ENCODE results near the gene CLBA1. TPM values are rescaled to one million over a fixed set of nuclear protein-coding genes. Genes with fewer than 3 reads are reported as not detected.
"Not testable (repeated sequence)": the region's sequence is repeated elsewhere in the genome, so short reads cannot be mapped to it uniquely, and the experiment has no call there.

The CLBA1 gene
- total RNA-seq, 3 donors from 2014 or later: 4.5 to 17.0 (median 8.8) TPM

DNA sequence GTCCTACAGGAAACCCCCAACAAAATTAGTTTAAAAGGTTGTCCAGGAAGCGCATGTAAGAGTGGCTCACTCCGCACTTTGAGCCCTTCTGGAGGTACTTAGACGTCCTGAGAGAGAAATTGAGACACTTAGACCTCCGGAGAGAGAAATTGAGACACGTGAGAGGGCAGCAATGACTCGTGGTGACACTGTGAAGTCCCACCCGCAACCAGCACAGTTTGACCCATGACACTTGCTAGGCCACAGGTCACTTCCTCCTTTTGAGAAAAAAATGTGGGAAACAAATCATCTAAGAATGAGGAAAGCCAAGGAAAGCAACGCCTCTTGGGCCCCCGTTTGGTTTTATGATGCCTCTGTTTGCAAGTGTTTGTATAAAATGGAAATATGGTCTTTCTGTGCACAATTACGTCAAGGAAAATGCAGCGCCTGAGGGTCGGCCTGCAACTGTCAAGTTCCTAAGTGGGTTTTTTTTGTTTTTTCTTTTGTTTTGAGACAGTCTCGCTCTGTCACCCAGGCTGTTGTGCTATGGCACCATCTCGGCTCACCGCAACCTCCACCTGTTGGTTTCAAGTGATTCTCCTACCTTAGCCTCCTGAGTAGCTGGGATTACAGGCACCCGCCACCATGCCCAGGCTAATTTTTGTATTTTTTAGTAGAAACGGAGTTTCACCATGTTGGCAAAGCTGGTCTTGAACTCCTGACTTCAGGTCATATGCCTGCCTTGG, 48.9 kb downstream of the CLBA1 start:
- no peaks in the 10 kb centered on the region for H3K4me1 ChIP-seq
- no peaks in the 10 kb centered on the region for H3K27me3 ChIP-seq
- peak overlapping the region in 1 of 2 donors; percentile 53 for H3K27ac ChIP-seq
- H3K9me3 ChIP-seq: no peaks in the 10 kb centered on the region
- H3K4me3 ChIP-seq: peak overlapping the region in 1 of 3 donors; percentile 57
- no peaks in the 10 kb centered on the region for H3K36me3 ChIP-seq
- intact Hi-C loops (cut with DNase I; ENCODE audit: low total_unique reads): no loop called here
- TF ChIP-seq POLR2AphosphoS5 (IDR thresholded peaks at IDR 0.05): no peak
- TF ChIP-seq CTCF (IDR thresholded peaks at IDR 0.05): no peak
- TF ChIP-seq POLR2A (IDR thresholded peaks at IDR 0.05): no peak
- no peak for DNase-seq (ENCODE audit: low spot score in 2 of 2)

- H3K36me3 ChIP-seq; H3K27ac ChIP-seq; H3K4me1 ChIP-seq; intact Hi-C loops (cut with DNase I; ENCODE audit: low total_unique reads); H3K27me3 ChIP-seq; H3K4me3 ChIP-seq; DNase-seq (ENCODE audit: low spot score in 2 of 2); H3K9me3 ChIP-seq: not testable (repeated sequence)
Observed at GRCh38 chr14:105035616-105036015, 50.0 kb downstream of the CLBA1 start.

- DNase-seq (ENCODE audit: low spot score in 2 of 2): no peak
- TF ChIP-seq CTCF (IDR thresholded peaks at IDR 0.05) (no peak), POLR2A (IDR thresholded peaks at IDR 0.05) (no peak), POLR2AphosphoS5 (IDR thresholded peaks at IDR 0.05) (no peak)
- H3K4me1 ChIP-seq: no peaks in the 10 kb centered on the region
- no peak overlapping the region for H3K27ac ChIP-seq
- H3K4me3 ChIP-seq: no peak overlapping the region
- H3K9me3 ChIP-seq: no peaks in the 10 kb centered on the region
- H3K36me3 ChIP-seq: no peaks in the 10 kb centered on the region
- no peaks in the 10 kb centered on the region for H3K27me3 ChIP-seq
- intact Hi-C loops (cut with DNase I; ENCODE audit: low total_unique reads): no loop called here
Observed at GRCh38 chr14:105039458-105040205, 54.0 kb downstream of the CLBA1 start.

DNA sequence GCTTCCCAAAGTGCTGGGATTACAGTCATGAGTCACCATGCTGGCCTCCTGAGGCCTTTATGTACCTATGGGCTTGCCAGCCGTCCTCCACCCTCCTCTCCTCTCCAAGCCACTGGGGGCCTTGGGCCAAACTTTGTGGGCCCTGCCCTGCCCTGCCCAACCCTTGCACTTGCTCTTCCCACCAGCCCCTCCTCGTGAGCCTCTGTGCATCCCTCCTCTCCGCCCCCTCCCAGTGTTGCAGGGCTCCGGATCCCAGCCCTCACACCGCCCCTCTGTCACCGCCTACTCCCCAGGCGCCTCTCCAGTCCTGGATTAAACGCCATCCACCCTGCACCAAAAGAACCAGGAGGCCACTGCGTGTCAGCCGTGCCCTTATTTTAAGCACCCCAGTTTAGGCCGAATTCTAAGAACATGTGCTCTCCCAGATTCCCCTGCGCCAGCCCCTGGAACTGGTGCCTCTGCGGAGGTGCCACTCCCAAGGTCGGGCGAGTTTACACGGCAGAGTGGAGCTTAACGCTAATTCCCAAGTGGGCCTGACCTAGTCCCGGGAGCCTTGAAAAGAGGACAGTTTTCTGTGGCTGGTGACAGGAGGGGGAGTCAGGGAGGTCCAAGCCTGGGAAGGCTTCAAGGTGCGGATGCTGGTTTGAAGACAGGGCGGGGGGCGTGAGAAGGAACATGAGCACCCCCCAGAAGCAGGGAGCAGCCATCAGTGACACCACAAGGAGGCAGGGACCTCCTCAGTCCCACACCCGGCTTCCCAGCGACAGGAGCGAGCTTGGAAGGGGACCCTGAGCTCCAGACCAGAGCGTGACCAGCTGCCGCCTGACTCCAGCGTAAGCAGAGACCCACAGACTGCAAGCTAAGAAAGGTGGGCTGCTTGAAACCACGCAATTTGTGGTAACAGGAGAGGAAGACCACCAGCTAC, 56.5 kb downstream of the CLBA1 start:
- H3K27ac ChIP-seq: no peak overlapping the region
- no peaks in the 10 kb centered on the region for H3K4me1 ChIP-seq
- no peaks in the 10 kb centered on the region for H3K36me3 ChIP-seq
- DNase-seq (ENCODE audit: low spot score in 2 of 2): no peak
- H3K27me3 ChIP-seq: no peaks in the 10 kb centered on the region
- no peak for TF ChIP-seq POLR2AphosphoS5 (IDR thresholded peaks at IDR 0.05)
- TF ChIP-seq CTCF (IDR thresholded peaks at IDR 0.05): no peak
- TF ChIP-seq POLR2A (IDR thresholded peaks at IDR 0.05): no peak
- intact Hi-C loops (cut with DNase I; ENCODE audit: low total_unique reads): loop anchor here (2.0 kb wide), 1 partner anchor 67 kb away; no protein-coding TSS in a partner anchor
- H3K9me3 ChIP-seq: no peaks in the 10 kb centered on the region
- no peak overlapping the region for H3K4me3 ChIP-seq

DNA sequence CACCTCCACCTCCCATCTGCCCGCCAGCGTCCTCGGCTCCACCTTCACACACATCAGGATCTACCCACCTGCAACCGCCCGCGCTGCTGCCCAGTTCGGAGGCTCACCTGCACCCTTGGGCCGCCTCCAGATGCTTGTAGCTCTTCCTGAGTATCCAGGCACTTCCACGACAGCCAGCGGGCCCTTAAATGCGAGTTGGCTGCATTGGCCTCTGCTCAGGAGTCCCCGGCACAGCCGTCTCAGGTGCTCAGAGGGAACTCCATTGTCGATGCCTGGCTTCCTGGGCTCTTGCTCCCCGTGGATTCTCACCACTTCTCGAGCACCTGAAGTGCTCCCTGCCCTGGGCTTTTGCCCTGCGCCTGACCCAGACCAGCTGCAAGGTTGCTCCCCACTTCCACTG, 57.2 kb downstream of the CLBA1 start:
- Histone ChIP-seq H3K27me3 (no peaks in the 10 kb centered on the region), H3K27ac (no peak overlapping the region), H3K4me1 (no peaks in the 10 kb centered on the region), H3K36me3 (no peaks in the 10 kb centered on the region), H3K4me3 (no peak overlapping the region), H3K9me3 (no peaks in the 10 kb centered on the region)
- no peak for DNase-seq (ENCODE audit: low spot score in 2 of 2)
- TF ChIP-seq POLR2A (IDR thresholded peaks at IDR 0.05): no peak
- no peak for TF ChIP-seq CTCF (IDR thresholded peaks at IDR 0.05)
- TF ChIP-seq POLR2AphosphoS5 (IDR thresholded peaks at IDR 0.05): no peak
- intact Hi-C loops (cut with DNase I; ENCODE audit: low total_unique reads): loop anchor here (2.0 kb wide), 1 partner anchor 68 kb away; no protein-coding TSS in a partner anchor
